Right renal pelvis (tissue), 4 donors: ENCODE data around the gene GYPC. TPM values are rescaled to one million over a fixed set of nuclear protein-coding genes. Genes with fewer than 3 reads are reported as not detected.
"Not testable (repeated sequence)": the region's sequence is repeated elsewhere in the genome, so short reads cannot be mapped to it uniquely, and the experiment has no call there.

Source experiments
- DNase-seq, 4 donors: peaks; one replicate each; pipeline ENCODE4 v3.0.0-alpha.2; 2013; ENCODE audit warnings: low read depth in 4 of 4, low spot score in 3 of 4, missing footprints in 1 of 4
- polyA plus RNA-seq, 4 donors: library from polyadenylated mRNA; unstranded; fragments of 120-200 nt; gene quantifications; one replicate each; pipeline ENCODE4 v1.2.1, GENCODE V29; 2013; ENCODE audit not compliant: insufficient read length in 4 of 4

GYPC gene, protein sequence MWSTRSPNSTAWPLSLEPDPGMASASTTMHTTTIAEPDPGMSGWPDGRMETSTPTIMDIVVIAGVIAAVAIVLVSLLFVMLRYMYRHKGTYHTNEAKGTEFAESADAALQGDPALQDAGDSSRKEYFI
- 10 to 100 TPM; 54.9 to 63.7 (median 57.4) TPM for polyA plus RNA-seq

DNA sequence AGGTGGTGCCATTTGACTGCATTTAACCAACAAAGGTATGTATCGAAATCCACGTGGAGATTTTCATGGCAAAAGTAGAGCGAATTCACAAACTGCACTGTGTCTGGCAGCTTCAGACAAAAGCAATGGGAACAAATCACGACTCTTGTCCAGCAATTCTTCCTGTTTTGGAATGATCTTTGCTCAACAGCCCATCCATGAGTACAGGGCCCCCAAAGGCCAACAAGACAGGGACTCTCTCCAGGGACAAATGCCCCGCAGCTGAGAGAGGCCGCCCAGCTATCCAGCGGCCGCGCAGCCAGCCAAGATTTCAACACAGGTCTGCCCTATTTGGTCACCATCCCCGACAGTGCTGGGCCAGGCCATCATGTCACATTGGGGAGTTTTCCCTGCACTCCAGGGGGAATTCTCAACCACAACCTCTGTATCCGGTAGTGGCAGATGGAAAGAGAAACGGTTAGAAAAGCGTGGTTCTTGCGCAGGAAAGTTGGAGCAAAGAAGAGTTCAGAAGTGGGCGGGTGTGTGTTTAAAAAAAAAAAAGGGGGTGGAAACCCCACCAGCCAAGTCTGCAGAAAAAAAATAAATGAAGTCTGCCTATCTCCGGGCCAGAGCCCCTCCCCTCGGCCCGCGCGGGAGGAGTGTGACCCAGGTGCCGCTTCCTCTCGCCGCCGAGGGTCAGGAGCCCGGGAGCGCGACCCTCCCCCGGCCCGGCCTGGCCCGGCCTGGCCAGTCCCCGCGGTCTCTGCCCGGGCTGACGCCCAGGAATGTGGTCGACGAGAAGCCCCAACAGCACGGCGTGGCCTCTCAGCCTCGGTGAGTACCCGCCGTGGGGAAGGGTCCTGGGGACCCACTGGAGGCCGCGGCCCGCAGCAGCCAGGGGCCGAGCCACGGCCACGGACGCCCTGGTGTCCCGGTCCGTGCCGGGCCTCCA, at the start of gene GYPC:
Gene GYPC, plus strand, starts transcription at position 659 of the 931 bp plus-strand sequence. Its CDS starts 106 bp downstream, at position 765.
- peak in 2 of 4 donors; percentile 18 to 42 for DNase-seq

GRCh38 chr2:126614524-126615227, 41.3 kb upstream of the GYPC start:
- DNase-seq = no peak

DNA sequence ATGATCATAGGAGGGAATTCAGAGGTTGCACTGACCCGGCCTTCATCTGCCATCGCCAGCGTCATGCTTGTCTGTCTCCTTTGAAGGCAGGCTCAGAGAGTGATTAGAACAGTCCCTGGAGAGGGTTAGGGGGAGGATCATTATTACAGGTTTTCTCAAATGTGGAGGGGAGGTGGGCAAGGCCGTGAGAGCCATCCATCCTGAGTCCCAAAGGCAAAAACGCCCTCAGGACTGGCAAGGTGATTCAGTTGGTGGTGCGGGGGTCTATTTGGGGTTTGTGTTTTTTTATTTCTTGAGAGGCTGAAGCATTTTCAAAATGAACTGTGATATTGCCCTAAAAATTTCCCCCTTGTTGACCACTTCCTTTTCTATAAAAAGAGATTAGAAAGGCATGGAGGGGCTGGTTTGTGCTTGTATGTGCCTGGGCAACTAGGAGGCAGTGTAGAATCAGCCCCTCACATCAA, 39.3 kb upstream of the GYPC start:
- DNase-seq = no peak

- DNase-seq = no peak
These were observed 35.7 kb upstream of the GYPC start for GRCh38 chr2:126620302-126620701.

DNA sequence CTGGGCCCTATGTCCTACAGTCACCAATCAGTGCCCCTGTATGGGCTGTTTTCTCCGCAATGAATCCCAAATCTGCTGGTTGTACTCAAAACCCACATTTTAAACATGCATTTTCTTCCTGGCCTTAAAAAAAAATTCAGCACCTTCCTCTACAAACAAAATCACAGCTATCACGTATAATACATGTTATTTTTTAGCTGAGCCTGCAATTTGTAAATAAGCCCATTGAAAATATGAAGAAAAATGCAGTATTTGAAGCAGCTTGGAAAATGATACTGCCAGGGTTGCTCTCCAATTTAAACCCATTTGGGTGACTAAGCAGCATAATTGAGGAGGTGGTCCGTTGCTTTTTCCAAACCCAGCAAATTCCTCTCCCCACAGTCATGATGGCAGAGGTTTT, 33.0 kb upstream of the GYPC start:
- DNase-seq = no peak

GRCh38 chr2:126627643-126628042, 28.3 kb upstream of the GYPC start:
- no peak for DNase-seq

GRCh38 chr2:126634273-126634861, 21.6 kb upstream of the GYPC start:
- DNase-seq = no peak

DNA sequence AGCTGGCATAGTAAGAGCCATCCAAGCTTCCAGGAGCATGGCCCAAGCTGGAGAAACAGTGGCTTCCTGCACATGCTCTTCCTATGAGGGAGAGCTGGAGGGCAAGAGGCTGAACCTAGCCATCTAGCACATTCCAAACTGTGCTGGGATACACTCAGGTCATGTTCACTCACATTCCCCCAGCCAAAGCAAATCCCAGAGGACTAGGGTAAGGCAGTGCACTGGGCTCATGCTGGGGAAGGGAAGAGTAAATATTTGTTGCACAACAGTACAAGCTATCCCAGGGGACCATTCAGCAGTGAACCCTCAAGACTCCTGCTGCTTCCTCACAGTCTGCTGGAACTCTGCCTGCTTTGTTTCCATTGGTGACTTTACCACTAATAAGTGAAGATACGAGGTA, 20.7 kb upstream of the GYPC start:
- no peak for DNase-seq

DNA sequence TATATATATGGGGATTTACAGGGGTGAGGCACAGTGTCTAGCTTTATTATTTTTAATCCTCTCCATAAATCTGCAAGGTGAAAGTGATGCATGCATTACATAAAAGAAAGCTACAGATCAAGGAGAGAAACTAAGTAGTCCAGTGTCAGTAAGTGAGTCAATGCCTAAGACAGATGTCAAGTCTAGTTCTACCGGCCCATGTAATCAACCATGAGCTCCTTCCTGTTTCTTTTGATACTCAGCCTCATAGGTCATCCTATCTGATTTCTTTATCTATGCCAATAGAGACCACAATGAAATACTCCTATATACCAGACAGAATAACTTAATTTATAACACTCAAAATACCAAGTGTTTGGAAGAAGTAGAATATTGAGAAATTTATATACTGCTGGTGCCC, 20.2 kb upstream of the GYPC start:
- DNase-seq = no peak

DNA sequence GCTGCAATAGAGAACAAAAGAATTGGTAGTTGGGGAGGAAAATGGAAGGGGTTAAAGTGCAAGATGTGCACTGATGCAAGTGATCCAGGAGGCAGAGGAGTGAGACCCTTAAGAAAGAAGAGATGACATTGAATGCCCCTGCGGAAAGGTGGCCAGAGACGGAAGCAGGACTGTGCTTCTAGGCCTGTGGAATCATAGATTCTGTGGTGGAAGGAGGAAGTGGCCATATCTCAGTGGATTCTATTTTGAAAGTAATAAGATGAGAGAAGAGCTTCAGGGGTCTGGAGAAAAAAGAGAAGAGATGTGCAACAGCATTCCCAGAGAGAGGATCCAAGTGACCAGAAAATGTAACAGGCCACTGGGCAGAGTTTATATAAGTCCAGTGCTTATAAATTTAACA, 18.6 kb upstream of the GYPC start:
- DNase-seq = no peak

GRCh38 chr2:126638746-126639145, 17.2 kb upstream of the GYPC start:
- no peak for DNase-seq

DNA sequence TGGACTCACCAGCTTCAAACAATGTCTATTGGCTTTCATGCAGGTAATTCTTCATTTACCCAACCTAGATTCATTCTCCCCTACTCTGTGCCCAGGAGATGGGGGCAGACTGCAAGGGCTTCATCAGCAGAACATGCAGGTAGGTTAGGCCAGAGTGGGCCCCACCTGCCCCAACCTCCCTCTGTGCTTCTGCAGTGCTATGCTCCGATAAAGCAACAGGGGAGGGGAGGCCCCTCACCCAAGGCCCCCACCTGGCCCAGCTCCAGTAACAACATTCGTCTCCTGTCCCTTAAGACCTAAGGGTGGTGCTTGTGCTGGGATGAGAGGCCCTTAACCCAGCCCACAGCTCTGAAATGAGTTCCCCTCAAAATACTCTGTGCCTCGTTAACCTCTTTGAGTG, 16.7 kb upstream of the GYPC start:
- no peak for DNase-seq

GRCh38 chr2:126641294-126641693, 14.7 kb upstream of the GYPC start:
- DNase-seq = not testable (repeated sequence)

DNA sequence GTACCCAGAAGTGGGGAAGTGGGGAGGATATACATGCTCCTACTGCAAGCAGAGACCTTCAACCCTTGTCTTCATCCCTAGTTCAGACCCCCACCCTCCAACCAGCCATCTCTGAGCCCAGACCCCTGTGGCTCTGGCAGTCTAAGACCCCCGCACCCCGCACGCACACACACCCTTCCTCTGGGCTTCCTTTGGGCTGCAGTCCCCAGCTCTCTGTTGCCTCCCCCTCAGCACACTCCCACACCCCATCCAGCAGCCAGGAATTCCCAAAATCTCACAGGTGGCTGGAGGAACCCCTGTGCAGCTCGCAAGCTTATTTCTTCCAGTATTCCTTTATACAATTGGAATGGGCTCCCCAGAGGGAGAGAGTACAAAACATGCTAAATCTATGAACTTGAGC, 13.9 kb upstream of the GYPC start:
- no peak for DNase-seq

- no peak for DNase-seq
These were observed 12.5 kb upstream of the GYPC start for GRCh38 chr2:126643431-126643830.

DNA sequence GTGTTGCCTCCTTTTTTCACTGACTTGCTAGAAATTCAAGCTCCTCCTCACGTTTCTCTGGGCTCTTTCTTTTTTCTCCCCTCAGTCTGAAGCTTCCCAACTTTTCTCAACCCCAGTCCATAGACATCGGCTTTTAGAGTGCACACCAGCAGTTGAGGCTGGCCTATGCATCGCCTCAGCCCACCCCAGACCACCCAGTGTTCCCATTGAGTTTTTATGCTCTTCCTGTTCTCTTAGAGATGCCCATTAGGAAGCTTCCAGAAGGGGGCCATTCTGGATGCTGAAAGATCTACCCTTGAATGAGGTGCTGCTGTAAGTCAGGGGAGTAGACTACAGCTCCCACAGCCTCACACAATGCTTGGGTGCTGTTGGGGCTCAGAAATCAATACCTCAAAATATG, 12.0 kb upstream of the GYPC start:
- DNase-seq = no peak

GRCh38 chr2:126644630-126645191, 11.2 kb upstream of the GYPC start:
- DNase-seq = no peak

- no peak for DNase-seq
These were observed 10.7 kb upstream of the GYPC start for GRCh38 chr2:126645211-126645618.

GRCh38 chr2:126646026-126646425, 9.9 kb upstream of the GYPC start:
- no peak for DNase-seq

DNA sequence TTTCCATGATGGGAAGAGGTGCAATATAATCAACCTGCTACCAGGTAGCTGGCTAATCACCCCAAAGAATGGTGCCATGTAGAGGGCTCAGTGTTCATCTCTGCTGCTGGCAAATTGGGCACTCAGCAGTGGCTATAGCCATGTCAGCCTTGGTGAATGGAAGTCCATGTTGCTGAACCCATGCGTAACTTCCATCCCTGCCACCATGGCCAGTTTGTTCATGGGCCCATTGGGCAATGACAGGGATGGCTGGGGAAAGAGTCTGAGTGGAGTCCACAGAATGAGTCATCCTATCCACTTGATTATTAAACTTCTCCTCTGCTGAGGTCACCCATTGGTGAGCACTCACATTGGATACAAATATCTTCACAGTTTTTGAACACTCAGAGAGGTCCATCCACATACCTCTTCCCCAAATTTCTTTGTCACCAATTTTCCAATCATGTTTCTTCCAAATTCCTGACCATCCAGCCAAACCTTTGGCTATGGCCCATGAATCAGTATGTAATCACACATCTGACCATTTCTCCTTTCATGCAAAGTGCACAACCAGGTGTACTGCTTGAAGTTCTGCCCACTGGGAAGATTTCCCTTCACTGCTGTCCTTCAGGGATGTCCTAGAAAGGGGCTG, 8.1 kb upstream of the GYPC start:
- DNase-seq = not testable (repeated sequence)
